Loucy (cell line): Measurements from ENCODE around the gene ACACB.

Source experiments
- EZH2phosphoT487 ChIP-seq: fragments of 200-600 bp; IDR thresholded peaks from 2 replicates; pipeline ENCODE4 v1.6.1; 2018; ENCODE audit warnings: antibody characterized with exemption, mild to moderate bottlenecking, moderate library complexity, borderline replicate concordance
- TF ChIP-seq, protein P1 (sequence below): fragments of 200-600 bp; sonication (generic); conservative IDR thresholded peaks from 2 replicates; pipeline ENCODE4 v1.5.1; 2014; ENCODE audit warnings: mild to moderate bottlenecking, antibody characterized with exemption, low read length

GRCh38 chr12:109253913-109254544 is 137.6 kb downstream of the ACACB start:
- TF ChIP-seq, protein P1, sequence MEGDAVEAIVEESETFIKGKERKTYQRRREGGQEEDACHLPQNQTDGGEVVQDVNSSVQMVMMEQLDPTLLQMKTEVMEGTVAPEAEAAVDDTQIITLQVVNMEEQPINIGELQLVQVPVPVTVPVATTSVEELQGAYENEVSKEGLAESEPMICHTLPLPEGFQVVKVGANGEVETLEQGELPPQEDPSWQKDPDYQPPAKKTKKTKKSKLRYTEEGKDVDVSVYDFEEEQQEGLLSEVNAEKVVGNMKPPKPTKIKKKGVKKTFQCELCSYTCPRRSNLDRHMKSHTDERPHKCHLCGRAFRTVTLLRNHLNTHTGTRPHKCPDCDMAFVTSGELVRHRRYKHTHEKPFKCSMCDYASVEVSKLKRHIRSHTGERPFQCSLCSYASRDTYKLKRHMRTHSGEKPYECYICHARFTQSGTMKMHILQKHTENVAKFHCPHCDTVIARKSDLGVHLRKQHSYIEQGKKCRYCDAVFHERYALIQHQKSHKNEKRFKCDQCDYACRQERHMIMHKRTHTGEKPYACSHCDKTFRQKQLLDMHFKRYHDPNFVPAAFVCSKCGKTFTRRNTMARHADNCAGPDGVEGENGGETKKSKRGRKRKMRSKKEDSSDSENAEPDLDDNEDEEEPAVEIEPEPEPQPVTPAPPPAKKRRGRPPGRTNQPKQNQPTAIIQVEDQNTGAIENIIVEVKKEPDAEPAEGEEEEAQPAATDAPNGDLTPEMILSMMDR: no peak; the same call in 1 of the 2 replicates
- no peak for TF ChIP-seq EZH2phosphoT487
